ENCODE data around the gene KRTAP4-5. TPM values are rescaled to one million over a fixed set of nuclear protein-coding genes. Genes with fewer than 3 reads are reported as not detected.
"Not testable (repeated sequence)": the region's sequence is repeated elsewhere in the genome, so short reads cannot be mapped to it uniquely, and the experiment has no call there.

Gene KRTAP4-5
- polyA plus RNA-seq, 1 donor (not counting 4 experiments of a cell fraction or from before 2014, with no cell fraction given) = not detected

DNA sequence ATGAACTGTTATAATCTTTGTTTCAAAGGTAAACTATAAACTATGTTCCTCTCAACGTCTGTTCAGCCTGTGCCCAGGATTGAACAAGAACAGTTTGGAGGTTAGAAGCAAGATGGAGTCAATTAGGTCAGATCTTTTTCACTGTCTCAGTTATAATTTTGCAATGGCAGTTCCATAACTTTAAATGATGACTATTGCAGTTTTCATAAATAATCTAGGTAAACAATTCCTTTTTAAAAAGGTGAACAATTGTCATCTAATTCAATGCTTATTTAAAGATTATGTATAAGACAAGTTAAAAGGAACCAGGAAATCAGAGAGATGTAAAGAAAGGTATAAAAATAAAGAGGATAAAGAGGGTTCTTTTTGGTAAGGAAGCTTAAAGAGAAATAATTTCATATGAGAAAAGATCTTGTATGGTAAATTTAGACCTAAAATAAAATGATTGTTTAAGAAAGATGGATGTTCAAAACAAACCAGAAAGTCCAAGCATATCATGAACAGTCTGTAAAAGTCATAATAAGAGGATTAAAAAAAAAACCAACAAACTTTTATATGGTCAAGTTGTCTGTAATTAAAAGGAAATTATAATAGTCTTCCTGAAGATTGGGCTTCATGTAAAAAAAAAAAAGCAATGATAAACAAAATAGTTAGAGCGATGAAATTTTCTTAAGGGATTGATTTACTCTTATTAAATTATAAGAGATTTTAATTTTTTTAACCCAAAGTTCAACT is 38.3 kb downstream of the KRTAP4-5 start:
- Histone ChIP-seq H3K4me3 (ENCODE audit: control insufficient read depth in 2 of 3, extremely low read depth in 1 of 3, insufficient read depth in 2 of 3, low read depth in 1 of 3, low read length in 3 of 3) (no peak overlapping the region), H3K9me3 (ENCODE audit: control insufficient read depth, low read depth, low read length) (no peaks in the 10 kb centered on the region), H3K79me2 (ENCODE audit: control insufficient read depth, insufficient read depth, low read length) (no peaks in the 10 kb centered on the region), H3K27me3 (ENCODE audit: control insufficient read depth, extremely low read depth, insufficient read depth, low read length) (no peaks in the 10 kb centered on the region), H3K9ac (ENCODE audit: control insufficient read depth, extremely low read depth, insufficient read depth, low read length) (no peak overlapping the region), H4K20me1 (ENCODE audit: control insufficient read depth, extremely low read depth, insufficient read depth, low read length) (no peaks in the 10 kb centered on the region), H3K27ac (ENCODE audit: control insufficient read depth, insufficient read depth, low read length) (no peak overlapping the region), H3K4me2 (ENCODE audit: control insufficient read depth, extremely low read depth, insufficient read depth, low read depth, low read length) (no peak overlapping the region), H3K36me3 (ENCODE audit: control insufficient read depth in 2 of 2, extremely low read depth in 1 of 2, insufficient read depth in 2 of 2, low read length in 2 of 2) (no peaks in the 10 kb centered on the region), H3K9me1 (ENCODE audit: control insufficient read depth, extremely low read depth, insufficient read depth, low read length) (no peaks in the 10 kb centered on the region), H2AFZ (ENCODE audit: control insufficient read depth, low read length) (no peak overlapping the region), H3K4me1 (ENCODE audit: control insufficient read depth, extremely low read depth, insufficient read depth, low read length) (peaks cover 5% of the 10 kb centered on the region)
- dilution Hi-C loops (cut with MboI; ENCODE audit: extremely low pct_ligation_motif_present, low sequenced_read_pairs) = no loop called here
- TF ChIP-seq EZH2 (IDR thresholded peaks at IDR 0.05; ENCODE audit: low read length) = no peak
- TF ChIP-seq, protein P1, sequence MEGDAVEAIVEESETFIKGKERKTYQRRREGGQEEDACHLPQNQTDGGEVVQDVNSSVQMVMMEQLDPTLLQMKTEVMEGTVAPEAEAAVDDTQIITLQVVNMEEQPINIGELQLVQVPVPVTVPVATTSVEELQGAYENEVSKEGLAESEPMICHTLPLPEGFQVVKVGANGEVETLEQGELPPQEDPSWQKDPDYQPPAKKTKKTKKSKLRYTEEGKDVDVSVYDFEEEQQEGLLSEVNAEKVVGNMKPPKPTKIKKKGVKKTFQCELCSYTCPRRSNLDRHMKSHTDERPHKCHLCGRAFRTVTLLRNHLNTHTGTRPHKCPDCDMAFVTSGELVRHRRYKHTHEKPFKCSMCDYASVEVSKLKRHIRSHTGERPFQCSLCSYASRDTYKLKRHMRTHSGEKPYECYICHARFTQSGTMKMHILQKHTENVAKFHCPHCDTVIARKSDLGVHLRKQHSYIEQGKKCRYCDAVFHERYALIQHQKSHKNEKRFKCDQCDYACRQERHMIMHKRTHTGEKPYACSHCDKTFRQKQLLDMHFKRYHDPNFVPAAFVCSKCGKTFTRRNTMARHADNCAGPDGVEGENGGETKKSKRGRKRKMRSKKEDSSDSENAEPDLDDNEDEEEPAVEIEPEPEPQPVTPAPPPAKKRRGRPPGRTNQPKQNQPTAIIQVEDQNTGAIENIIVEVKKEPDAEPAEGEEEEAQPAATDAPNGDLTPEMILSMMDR (optimal IDR thresholded peaks at IDR 0.05 in 1 of 3, IDR thresholded peaks at IDR 0.05 in 1 of 3, conservative IDR thresholded peaks at IDR 0.05 in 1 of 3; ENCODE audit: extremely low read depth in 1 of 3, insufficient read depth in 2 of 3, low read length in 3 of 3) = no peak
- no peak for FAIRE-seq
- DNase-seq (ENCODE audit: low read depth, low spot score) = no peak

DNA sequence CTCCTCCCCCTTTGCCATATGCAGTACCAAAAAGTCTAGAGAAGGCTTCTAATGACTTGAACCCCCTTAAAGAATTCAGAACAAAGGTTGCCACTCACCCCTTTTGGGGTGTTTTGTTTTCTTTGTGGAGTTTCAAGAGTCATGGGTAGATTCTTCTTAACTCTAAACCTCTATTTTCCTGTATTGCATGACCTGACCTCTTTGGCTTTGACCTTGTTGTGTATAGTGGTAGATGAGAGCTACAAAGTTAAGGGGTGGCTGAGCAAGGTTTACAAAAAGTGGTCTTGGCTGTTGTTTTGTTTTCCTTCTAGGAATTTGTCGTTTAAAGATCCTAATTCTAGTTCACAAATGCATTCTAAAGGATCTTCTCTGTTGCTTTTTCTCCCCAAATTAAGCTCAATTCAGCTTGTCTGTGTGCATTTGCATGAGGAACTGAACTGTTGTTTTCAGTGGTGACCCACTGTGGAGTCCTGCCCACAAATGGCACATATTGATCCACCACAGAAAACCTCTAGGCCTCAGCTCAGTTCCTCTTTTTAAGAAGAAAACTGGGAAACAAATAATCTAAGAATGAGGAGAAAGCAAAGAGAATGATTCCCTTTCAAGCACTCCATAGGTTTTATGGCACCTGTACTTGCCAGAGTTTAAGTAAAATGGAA is 40.8 kb downstream of the KRTAP4-5 start:
- H3K4me3 ChIP-seq (ENCODE audit: control insufficient read depth in 2 of 3, extremely low read depth in 1 of 3, insufficient read depth in 2 of 3, low read depth in 1 of 3, low read length in 3 of 3); H3K9me3 ChIP-seq (ENCODE audit: control insufficient read depth, low read depth, low read length); H3K27me3 ChIP-seq (ENCODE audit: control insufficient read depth, extremely low read depth, insufficient read depth, low read length); dilution Hi-C loops (cut with MboI; ENCODE audit: extremely low pct_ligation_motif_present, low sequenced_read_pairs); H3K9me1 ChIP-seq (ENCODE audit: control insufficient read depth, extremely low read depth, insufficient read depth, low read length); H3K4me2 ChIP-seq (ENCODE audit: control insufficient read depth, extremely low read depth, insufficient read depth, low read depth, low read length); FAIRE-seq; H2AFZ ChIP-seq (ENCODE audit: control insufficient read depth, low read length); H4K20me1 ChIP-seq (ENCODE audit: control insufficient read depth, extremely low read depth, insufficient read depth, low read length); H3K9ac ChIP-seq (ENCODE audit: control insufficient read depth, extremely low read depth, insufficient read depth, low read length); DNase-seq (ENCODE audit: low read depth, low spot score); H3K27ac ChIP-seq (ENCODE audit: control insufficient read depth, insufficient read depth, low read length); H3K79me2 ChIP-seq (ENCODE audit: control insufficient read depth, insufficient read depth, low read length); H3K36me3 ChIP-seq (ENCODE audit: control insufficient read depth in 2 of 2, extremely low read depth in 1 of 2, insufficient read depth in 2 of 2, low read length in 2 of 2): not testable (repeated sequence)
- peaks cover 10% of the 10 kb centered on the region for H3K4me1 ChIP-seq (ENCODE audit: control insufficient read depth, extremely low read depth, insufficient read depth, low read length)
